Chondrocyte (in vitro differentiated cells): ENCODE measurements around the gene UQCRC2. TPM values are rescaled to one million over a fixed set of nuclear protein-coding genes. Genes with fewer than 3 reads are reported as not detected.
A peak's percentile ranks its signal among the peaks of the same experiment; 100 is the strongest.

Experiments
- DNase-seq: peaks from one replicate; pipeline ENCODE4 v3.0.0; 2021; ENCODE audit warnings: mixed read lengths, low spot score
- H3K27ac Mint-ChIP-seq: one replicate; pipeline ENCODE4 v1.8.0; 2021; ENCODE audit warnings: mild to moderate bottlenecking, moderate library complexity, mixed read lengths; ENCODE audit not compliant: unreplicated experiment
- H3K27me3 Mint-ChIP-seq: 2 replicates; pipeline ENCODE4 v1.8.0; 2021; ENCODE audit warnings: low read depth, mixed read lengths
- H3K36me3 Mint-ChIP-seq: 2 replicates; pipeline ENCODE4 v1.8.0; 2021; ENCODE audit warnings: low read depth, mixed read lengths
- H3K4me1 Mint-ChIP-seq: 2 replicates; pipeline ENCODE4 v1.8.0; 2021; ENCODE audit warnings: low read depth, mild to moderate bottlenecking, mixed read lengths
- H3K4me3 Mint-ChIP-seq: one replicate; pipeline ENCODE4 v1.8.0; 2021; ENCODE audit warnings: mild to moderate bottlenecking, moderate library complexity, mixed read lengths; ENCODE audit not compliant: unreplicated experiment
- H3K9me3 Mint-ChIP-seq: 2 replicates; pipeline ENCODE4 v1.8.0; 2021; ENCODE audit warnings: low read depth, mixed read lengths
- total RNA-seq: library from RNA; stranded (reverse); gene quantifications from 3 replicates; pipeline ENCODE4 v1.2.1, GENCODE V29; 2021
- TF ChIP-seq, protein P1 (sequence below): fragments of 200-600 bp; sonication (generic); IDR thresholded peaks from 2 replicates; pipeline ENCODE4 v1.5.0; 2021; ENCODE audit warnings: antibody characterized with exemption, mild to moderate bottlenecking, moderate library complexity

UQCRC2 gene
- total RNA-seq, 1 donor from 2014 or later, result 154 TPM

DNA sequence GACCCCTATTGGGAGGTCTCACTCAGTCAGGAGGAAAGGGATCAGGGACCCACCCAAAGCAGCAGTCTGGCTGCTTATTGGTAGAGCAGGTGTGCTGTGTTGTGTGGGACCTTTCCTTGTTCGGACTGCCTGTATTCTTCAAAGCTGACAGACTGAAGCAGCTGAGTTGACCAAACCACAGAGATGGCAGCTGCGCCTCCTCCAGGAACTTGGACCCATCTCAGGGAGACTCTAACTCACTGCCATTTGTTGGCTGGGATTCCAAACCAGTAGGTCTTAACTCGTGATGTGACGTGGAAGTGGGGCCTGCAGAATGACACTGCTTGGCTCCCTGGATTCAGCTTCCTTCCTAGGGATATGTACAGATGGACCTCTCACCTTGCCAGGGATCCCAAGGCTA is 9.6 kb upstream of the UQCRC2 start:
- H3K36me3 Mint-ChIP-seq, result no peaks in the 10 kb centered on the region
- DNase-seq, result no peak
- no peaks in the 10 kb centered on the region for H3K4me1 Mint-ChIP-seq
- H3K9me3 Mint-ChIP-seq, result peaks cover 3% of the 10 kb centered on the region
- H3K27ac Mint-ChIP-seq, result no peak overlapping the region
- H3K27me3 Mint-ChIP-seq, result peaks cover 5% of the 10 kb centered on the region
- H3K4me3 Mint-ChIP-seq, result no peak overlapping the region
- TF ChIP-seq, protein P1, sequence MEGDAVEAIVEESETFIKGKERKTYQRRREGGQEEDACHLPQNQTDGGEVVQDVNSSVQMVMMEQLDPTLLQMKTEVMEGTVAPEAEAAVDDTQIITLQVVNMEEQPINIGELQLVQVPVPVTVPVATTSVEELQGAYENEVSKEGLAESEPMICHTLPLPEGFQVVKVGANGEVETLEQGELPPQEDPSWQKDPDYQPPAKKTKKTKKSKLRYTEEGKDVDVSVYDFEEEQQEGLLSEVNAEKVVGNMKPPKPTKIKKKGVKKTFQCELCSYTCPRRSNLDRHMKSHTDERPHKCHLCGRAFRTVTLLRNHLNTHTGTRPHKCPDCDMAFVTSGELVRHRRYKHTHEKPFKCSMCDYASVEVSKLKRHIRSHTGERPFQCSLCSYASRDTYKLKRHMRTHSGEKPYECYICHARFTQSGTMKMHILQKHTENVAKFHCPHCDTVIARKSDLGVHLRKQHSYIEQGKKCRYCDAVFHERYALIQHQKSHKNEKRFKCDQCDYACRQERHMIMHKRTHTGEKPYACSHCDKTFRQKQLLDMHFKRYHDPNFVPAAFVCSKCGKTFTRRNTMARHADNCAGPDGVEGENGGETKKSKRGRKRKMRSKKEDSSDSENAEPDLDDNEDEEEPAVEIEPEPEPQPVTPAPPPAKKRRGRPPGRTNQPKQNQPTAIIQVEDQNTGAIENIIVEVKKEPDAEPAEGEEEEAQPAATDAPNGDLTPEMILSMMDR, result no peak

DNA sequence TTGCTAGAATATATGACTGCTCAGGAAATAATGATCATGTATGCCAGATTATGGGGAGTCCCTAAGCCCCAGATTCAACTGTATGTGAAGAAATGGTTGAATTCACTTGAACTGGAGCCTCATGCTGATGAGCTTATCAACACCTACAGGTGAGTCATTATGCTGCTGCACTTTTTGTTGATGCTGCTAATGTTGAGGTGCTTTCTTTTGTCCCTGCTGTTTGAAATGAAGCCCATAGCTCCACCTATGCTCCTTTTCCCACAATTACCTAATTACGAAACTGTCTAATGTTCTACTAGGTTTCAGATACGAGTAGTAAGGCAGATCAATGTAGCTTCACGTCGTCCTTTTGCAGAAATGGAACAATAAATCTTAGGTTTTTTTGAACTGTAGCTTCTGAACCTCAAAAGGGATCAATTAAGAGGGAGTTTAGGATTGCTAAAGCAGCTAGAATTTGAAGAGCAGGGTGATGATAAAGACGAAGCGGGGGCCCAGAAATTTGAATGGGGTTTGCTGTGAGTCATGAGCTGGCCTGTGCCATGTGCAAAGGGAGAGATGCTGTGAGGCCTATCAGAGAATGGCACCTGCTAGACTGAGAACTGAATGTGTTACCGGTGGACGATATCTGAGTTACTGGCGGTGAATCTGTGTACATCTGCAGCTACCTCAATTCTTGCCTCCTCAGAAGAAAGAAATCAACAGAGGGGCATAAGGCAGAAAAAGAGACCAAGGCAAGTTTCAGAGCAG is 6.1 kb upstream of the UQCRC2 start:
- Mint-ChIP-seq H3K36me3 (no peaks in the 10 kb centered on the region), H3K4me1 (peaks cover 10% of the 10 kb centered on the region)

DNA sequence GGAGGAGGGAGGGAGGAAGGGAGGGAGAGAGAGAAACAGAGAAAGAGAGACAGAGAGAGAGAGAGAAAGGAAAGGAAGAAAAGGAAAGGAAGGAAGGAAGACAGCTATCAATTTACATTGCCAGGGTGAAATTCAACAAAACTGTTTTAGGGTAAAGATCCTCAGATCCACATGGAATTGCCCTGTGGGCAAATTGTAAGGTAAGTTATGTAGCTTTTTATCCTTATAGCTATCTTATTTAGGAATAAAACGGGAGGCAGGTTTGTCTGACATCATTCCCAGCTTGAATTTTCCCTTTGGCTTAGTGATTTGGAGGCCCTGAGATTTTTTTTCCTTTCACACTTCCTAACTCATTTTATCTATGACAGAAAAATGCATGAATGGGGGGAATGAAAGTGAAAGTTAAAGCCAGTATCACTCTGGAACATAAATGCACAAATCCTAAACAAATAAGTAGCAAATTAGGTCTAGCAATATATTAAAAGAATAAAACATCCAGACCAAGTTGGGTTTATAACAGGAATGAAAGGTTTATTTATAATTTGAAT is 3.4 kb upstream of the UQCRC2 start:
- H3K9me3 Mint-ChIP-seq, result no peaks in the 10 kb centered on the region
- DNase-seq, result no peak
- H3K4me3 Mint-ChIP-seq, result no peak overlapping the region
- H3K27me3 Mint-ChIP-seq, result peaks cover 1% of the 10 kb centered on the region
- TF ChIP-seq, protein P1, result no peak
- no peaks in the 10 kb centered on the region for H3K36me3 Mint-ChIP-seq
- H3K4me1 Mint-ChIP-seq, result peaks cover 24% of the 10 kb centered on the region
- no peak overlapping the region for H3K27ac Mint-ChIP-seq

More for the DNA sequence above, 6.1 kb upstream of the UQCRC2 start:
- no peak for DNase-seq
- peaks cover 5% of the 10 kb centered on the region for H3K27me3 Mint-ChIP-seq
- H3K9me3 Mint-ChIP-seq, result peaks cover 3% of the 10 kb centered on the region
- TF ChIP-seq, protein P1, result no peak
- no peak overlapping the region for H3K4me3 Mint-ChIP-seq
- no peak overlapping the region for H3K27ac Mint-ChIP-seq

DNA sequence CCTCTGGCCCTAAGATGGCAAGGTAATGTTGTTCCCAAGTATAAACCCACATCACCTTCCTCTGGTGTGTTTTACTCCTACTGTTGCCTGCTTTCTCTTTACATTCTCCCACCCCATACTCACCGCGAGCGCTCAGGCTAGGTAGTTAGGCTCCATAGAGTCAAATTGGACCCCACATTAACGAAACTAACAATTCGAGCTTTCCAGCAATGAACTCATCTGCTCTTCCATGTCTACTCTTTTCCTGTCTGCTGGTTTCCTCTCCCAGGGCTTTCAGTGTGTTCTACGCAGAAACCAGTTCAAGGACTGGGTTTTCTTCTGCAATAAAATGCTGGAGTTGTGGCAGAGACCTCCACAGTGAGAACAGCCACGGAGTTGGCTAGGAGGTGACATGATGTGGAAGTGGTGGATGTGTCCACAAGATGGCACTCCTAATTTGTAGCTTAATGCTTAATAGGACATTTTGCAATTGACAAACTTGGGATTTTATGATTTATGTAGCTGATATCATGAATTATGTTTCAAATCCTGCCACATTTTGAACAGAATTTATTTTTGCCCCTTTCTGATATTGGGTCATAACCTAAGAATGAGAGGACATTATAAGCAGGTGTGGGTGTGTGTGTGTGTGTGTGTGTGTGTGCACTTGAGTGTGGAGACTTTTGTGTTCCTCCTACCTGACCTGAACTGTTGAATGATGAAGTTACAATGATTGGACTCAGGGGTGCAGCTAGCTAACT is 2.2 kb upstream of the UQCRC2 start:
- no peaks in the 10 kb centered on the region for H3K9me3 Mint-ChIP-seq
- H3K27ac Mint-ChIP-seq, result peak overlapping the region; percentile 19
- no peak for DNase-seq
- no peak overlapping the region for H3K4me3 Mint-ChIP-seq
- TF ChIP-seq, protein P1, result peak; percentile 77
- H3K27me3 Mint-ChIP-seq, result peaks cover 1% of the 10 kb centered on the region
- peaks cover 30% of the 10 kb centered on the region for H3K4me1 Mint-ChIP-seq
- H3K36me3 Mint-ChIP-seq, result no peaks in the 10 kb centered on the region

DNA sequence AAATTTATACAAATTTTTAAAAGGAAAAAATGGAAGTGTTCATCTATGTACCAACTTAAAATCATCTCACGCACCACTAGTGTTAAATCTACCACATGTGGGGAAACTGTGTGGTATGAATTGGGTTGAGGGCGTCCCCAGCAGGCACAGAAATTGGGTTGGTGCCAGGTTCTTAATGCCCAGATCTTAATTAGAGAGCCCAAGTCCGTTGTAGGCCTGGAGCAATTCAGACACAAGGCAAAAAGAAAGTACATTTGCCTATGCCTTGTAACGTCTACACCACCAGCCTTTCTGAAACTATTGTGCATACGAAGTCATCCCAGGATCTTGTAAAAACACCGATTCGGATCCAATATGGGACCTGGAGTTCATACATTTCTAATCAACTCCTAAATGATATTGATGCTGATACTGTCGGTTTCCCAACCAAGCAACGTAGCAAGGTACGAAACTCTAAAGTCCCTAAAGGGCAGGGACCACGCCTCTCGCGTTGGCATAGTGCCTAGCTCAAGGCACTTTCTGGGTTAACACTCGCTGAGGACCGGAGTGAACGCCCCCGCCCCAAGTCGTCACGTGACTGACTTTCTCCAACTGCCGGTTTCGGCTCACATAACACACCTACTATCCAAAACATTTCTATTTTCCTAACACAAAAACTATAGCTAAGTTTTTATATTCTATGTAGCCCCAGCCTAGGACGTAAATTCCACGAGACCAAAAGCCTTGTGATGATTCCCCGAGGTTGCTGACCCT is 945 bp upstream of the UQCRC2 start:
- DNase-seq, result no peak
- TF ChIP-seq, protein P1, result no peak
- Mint-ChIP-seq H3K27ac (peak overlapping the region; percentile 98), H3K36me3 (no peaks in the 10 kb centered on the region), H3K4me3 (peak overlapping the region; percentile 97), H3K9me3 (no peaks in the 10 kb centered on the region), H3K27me3 (peaks cover 1% of the 10 kb centered on the region), H3K4me1 (peaks cover 30% of the 10 kb centered on the region)
